ENCODE results near the gene ELOVL5.

- TF ChIP-seq POLR2AphosphoS5 (IDR thresholded peaks at IDR 0.05) (no peak), EP300 (IDR thresholded peaks at IDR 0.05; ENCODE audit: low read depth) (no peak), CTCF (IDR thresholded peaks at IDR 0.05) (no peak)
These were observed 37.2 kb downstream of the ELOVL5 start for GRCh38 chr6:53311586-53311935.
